AG08396 (cell line): ENCODE measurements around the gene CDH13.

ENCODE experiments used
- DNase-seq: peaks from one replicate; pipeline ENCODE4 v3.0.0; 2012; ENCODE audit warnings: low spot score, mixed read lengths

The CDH13 gene

GRCh38 chr16:83685615-83686165 is 1058.9 kb downstream of the CDH13 start:
- DNase-seq = no peak

- DNase-seq = no peak
Observed at GRCh38 chr16:83686726-83687125, 1060.0 kb downstream of the CDH13 start.

DNA sequence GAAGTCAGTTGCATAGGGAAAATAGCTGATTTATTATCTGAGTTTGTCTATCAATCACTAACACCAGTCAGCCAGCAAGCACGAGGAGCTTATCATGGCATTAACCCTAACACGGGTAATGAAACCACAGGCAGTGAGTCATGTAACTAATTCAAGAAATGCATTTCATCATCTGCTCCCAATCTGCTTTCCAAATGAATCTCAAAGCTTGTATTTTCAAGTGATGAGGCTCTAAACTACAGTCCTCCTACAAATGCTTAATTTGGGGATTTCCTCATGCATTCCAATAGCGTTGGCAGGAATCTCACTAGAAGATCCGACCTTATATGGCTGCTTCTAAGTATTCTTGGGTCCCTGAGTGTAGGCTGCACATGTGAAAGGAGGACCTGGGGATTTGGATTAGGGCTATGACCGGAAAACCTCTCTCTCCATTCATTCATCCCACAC is 1062.6 kb downstream of the CDH13 start:
- peak; percentile 65 for DNase-seq

DNA sequence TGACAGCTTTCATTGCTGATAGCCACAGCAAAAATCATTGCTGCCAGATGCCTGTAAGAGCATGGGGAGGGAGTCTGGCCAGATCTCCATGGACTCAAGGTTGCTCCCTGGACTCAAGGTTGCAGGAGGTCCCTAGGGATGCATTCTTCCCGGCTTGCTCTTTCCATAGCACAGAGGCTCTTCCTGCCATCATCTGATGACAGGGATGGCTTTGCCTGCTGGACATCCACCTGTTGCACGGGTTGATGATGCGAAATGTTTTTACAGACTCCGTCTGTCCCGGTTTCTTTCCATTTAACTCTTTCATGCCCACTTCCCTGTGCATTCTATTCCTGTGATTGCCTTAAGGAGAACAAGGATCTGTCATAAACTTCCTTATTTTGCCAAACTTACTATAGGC is 1065.5 kb downstream of the CDH13 start:
- no peak for DNase-seq

DNA sequence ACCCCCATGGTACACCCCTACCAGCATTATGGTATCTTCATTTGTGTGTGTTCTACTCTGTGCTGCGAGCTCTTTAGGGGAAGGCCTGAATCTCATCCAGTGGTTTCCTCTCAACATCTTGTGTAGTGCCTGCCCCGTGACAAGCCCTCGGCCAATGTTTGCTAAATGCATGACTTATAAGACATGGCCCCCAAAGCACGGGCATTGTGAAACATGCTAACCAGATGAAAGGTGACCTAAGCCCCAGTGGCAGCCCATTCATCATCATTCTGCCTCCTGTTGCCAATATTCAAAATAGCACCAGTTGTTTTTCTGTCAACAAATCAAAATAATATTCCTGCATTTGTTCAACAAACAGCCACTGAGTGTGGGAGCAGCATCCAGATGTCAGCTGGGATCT is 1072.2 kb downstream of the CDH13 start:
- no peak for DNase-seq

GRCh38 chr16:83699817-83700216 is 1073.0 kb downstream of the CDH13 start:
- DNase-seq = no peak

GRCh38 chr16:83700918-83701317 is 1074.1 kb downstream of the CDH13 start:
- no peak for DNase-seq

DNA sequence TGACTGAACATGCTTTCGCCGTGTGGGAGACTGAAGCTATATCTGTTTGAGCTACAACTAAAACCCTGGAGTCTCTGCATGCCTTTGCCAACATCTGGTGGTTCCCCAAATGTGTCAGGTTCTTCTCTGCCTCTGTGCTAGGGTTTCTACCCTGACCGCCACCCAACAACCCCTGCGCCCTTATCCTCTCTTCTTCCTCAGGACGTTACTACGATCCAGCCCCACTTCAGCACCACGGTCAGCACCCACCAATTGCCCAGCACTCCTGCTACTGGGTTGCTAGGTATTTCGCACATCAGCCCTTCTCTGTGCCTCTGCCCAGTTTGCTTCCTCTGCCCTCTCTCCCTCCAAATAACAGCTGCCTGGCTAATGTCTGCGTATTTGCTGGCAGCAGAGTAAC is 1074.7 kb downstream of the CDH13 start:
- peak; percentile 30 for DNase-seq

GRCh38 chr16:83704656-83705055 is 1077.9 kb downstream of the CDH13 start:
- no peak for DNase-seq

DNA sequence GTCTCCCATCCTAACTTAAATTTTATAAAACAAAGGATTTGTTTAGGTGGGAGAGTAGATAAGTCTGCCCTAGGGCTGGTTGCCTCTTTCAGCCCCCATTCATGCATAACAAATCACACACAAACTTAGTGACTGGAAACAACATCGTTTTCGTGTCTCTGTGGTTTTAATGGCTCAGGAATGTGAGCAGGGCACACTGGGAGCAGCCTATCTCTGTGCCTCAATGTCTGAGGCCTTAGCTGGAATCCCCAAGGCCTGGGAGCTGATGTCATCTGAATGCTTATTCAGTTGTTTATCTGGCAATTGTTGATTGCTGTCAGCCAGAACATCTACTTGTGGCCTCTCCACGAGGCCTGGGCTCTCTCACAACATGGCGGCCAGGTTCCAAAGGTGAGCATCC is 1079.1 kb downstream of the CDH13 start:
- no peak for DNase-seq

DNA sequence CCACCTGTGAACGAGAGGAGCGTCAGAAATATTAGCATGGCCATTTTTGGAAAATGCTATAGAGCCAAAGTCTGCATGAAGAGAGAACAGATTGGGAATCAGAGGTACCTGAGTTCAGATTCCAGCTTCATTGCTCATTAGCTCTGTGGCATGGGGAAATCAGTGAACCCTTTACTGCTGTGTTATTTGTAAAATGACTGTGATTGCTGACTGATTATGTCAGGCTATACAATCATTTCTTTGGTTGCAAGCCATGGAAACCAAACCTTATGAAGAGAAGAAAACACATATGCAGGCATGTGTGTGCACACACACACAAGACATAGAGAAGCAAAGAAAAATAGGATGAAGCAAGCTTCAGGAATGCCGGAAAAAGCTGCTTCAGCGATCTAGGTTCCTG is 1079.6 kb downstream of the CDH13 start:
- DNase-seq = no peak

GRCh38 chr16:83711069-83711468 is 1084.3 kb downstream of the CDH13 start:
- no peak for DNase-seq

DNA sequence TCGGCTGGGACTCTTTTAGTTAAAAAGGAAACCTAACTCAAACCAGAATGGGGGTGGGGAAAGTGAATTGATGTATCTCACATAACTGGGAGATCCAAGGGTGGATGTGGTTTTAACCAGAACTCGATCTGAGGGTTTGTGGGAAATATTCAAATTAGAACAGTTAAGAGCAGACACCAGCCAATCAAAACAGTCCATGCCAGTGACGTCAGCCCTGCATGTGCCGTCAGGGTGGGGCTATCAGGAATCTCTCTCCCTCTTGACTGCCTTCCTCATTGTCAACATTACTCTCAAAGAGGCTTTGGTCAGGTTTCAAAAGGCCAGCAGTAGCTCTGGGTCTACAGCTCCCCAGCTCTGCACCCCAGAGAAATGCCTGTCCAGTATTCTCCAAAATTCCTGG is 1086.8 kb downstream of the CDH13 start:
- no peak for DNase-seq

DNA sequence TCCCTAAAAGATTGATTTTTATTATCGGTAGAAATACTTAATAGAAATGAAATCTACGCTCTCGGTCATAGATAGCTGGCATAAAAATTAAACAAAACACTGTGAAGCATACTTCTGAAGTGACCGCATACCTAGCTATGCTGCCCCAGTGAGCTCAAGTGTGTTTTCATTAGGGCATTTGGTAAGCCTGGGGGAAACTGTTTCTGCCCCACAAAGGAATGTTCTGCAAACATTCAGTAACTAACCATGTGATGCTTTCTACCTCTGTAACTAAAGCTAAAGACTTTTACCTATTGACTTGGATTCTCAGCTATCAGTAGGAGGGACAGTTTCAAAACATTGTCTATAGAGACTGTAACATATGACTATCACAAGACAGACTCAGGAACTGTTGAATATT is 1087.5 kb downstream of the CDH13 start:
- no peak for DNase-seq

GRCh38 chr16:83715217-83715920 is 1088.6 kb downstream of the CDH13 start:
- no peak for DNase-seq

- DNase-seq = no peak
Observed at GRCh38 chr16:83717308-83717707, 1090.5 kb downstream of the CDH13 start.

GRCh38 chr16:83717814-83718213 is 1091.0 kb downstream of the CDH13 start:
- DNase-seq = no peak

DNA sequence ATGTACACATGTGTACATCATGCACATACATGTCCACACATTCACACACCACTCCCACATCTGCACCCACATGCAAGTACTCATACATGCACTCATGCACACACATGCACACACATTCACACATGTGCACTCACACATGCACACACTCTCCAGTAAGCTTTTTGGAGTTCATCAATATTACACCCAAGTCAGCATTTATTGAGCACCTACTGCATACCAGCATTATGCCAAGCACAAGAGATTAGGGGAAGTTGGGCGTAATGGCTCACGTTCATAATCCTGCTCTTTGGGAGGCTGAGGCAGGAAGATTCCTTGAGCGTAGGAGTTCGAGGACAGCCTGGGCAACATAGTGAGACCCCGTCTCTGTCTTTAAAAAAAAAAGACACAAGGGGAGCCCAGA is 1093.4 kb downstream of the CDH13 start:
- no peak for DNase-seq

GRCh38 chr16:83720981-83721380 is 1094.2 kb downstream of the CDH13 start:
- DNase-seq = no peak

DNA sequence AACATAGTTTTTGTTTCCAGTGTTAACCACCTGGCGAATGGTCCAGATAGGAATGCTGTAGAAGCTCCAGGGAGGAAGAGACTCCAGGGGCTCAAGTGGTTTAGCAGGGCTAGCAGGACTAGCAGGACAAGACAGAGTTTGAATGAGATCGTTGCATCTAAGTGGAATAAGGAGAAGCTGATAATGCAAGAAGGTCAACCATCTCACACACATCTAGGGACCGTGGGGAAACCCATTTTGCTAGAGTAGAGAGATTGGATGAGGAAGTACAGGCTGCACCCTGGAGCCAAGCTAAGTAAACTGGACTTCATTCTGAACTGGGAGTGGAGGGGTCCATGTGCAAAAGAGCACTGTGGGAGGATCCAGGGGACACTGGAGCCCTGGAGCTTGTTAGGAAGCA is 1094.9 kb downstream of the CDH13 start:
- DNase-seq = no peak

DNA sequence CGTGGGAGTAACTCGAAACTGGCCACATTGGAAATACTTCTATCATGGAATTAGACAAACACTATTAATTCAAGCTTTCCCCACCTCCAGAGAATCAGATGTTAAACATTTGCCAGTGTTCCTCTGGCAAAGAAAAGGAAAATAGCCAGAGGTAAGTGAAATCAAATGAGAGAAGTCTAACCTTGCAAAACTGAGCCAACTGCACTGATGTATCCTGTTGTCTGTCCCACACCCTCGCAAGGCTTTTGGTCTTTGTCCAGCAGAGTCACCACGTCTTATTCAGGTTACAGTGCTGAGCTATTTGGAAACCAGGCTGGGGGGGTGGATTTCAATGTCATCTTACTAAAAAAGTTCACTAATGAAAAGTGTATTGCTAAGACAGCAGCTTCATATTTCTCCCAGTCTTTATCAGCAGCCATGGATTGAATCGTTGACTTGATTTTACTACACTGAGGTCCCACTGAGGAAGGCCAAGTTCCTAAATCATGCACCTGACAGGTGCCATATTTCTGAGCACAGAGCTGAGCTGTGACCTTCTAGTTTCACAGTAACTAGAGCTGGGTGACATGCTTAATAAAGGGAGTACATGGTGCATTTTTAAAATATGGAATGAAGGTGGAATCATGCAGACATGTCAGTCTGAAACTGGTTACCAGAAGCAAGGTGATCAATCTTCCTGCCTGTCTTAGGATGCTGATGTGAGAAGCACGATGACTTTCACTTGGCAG is 1095.9 kb downstream of the CDH13 start:
- DNase-seq = no peak

GRCh38 chr16:83723244-83723643 is 1096.5 kb downstream of the CDH13 start:
- no peak for DNase-seq

- DNase-seq = no peak
Observed at GRCh38 chr16:83723901-83724300, 1097.1 kb downstream of the CDH13 start.
